ENCODE results near the gene MLPH. TPM values are rescaled to one million over a fixed set of nuclear protein-coding genes. Genes with fewer than 3 reads are reported as not detected.

The MLPH gene
- total and polyA plus RNA-seq, 2 of the 13 experiments (the other 11 are each of a cell fraction or from before 2014, with no cell fraction given), result 0.12 TPM; not detected in 1

DNA sequence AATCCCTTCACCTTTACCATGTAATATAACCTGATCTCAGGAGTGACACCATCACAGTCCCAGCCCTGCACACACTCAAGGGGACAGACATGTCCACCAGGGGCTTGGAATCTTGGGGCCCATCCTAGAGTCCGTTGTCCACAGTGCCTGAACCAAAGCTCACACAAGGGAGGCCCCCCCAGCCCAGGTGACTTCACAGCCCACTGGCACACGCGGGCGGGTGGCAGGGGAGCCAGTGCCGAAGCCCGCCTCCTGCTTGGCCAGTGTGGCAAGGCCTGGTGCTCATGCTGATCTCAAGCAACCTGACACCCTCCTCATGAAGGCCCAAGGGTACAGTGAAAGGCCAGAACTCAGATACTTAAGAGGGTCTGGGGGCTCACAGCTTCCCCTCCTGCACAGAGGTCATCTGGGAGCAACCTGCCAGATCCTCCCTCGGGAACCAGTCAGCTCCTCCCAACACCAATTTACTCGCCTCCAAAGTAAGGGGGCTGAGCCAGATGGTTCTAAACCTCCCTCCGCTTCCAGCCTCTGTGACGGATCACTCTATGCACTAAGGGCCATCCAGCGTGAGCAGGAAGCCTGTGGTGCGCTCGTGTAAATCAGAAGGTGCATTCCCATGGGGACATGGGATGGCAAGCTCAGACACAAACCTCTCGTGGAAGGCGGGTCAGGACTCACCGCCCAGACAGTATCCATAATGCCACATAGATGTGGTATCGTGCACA lies 106.7 kb downstream of the MLPH start:
- in situ Hi-C loops (cut with HindIII; ENCODE audit: extremely low pct_ligation_motif_present, low pct_unique_long_range_greater_than_20kb) (no loop called here), intact Hi-C loops (cut with micrococcal nuclease; ENCODE audit: unreplicated experiment) (no loop called here)
- no peak for FAIRE-seq
- no peak overlapping the region for H2AFZ ChIP-seq (ENCODE audit: low read length)
- no TSS peak for BruUV-seq (replicated peaks)
- H3K9me3 ChIP-seq (ENCODE audit: low read length), result no peaks in the 10 kb centered on the region
- POLR2A ChIA-PET, result interaction anchor here (0.9 to 1.6 kb wide), 2 partner anchors 8 to 12 kb away, joined by 3 to 5 read pairs; no protein-coding TSS in a partner anchor
- H3K4me1 ChIP-seq (ENCODE audit: insufficient read depth, low read length), result peaks cover 96% of the 10 kb centered on the region
- ATAC-seq, result no peak
- CTCF ChIA-PET (ENCODE audit: low intra/inter-chr PET ratio, low total read pairs), result no interaction called here
- H4K20me1 ChIP-seq (ENCODE audit: insufficient read depth, low read length), result no peaks in the 10 kb centered on the region
- H3K4me2 ChIP-seq (ENCODE audit: low read depth, low read length), result peak overlapping the region; percentile 64; the same call in 1 of the 2 replicates
- H3K27me3 ChIP-seq (ENCODE audit: control insufficient read depth in 1 of 2, insufficient read depth in 2 of 2, low read length in 2 of 2), result no peaks in the 10 kb centered on the region; a peak in 1 of 5 replicates
- no peak overlapping the region; the same call in 1 of the 2 replicates for H3K9ac ChIP-seq (ENCODE audit: insufficient read depth, low read depth, low read length)
- H3K79me2 ChIP-seq (ENCODE audit: insufficient read depth, low read length), result peaks cover 14% of the 10 kb centered on the region
- H3K4me3 ChIP-seq (replicated peaks in 1 of 3; ENCODE audit: insufficient read depth in 1 of 3, low read depth in 2 of 3, low read length in 3 of 3), result no peak overlapping the region
- H3K27ac ChIP-seq (ENCODE audit: extremely low read length, insufficient read depth, low read length), result peak overlapping the region; percentile 72
- whole genome bisulfite sequencing (ENCODE audit: low lambda C conversion rate), result 86% methylated on average over 17 of the region's 17 CpGs
- no peak for DNase-seq (ENCODE audit: low spot score)
- H3K36me3 ChIP-seq (replicated peaks in 1 of 2; ENCODE audit: control insufficient read depth in 1 of 2, insufficient read depth in 2 of 2, low read length in 2 of 2), result no peaks in the 10 kb centered on the region
- TF ChIP-seq FLYWCH1 (CRISPR knock-in tag; IDR thresholded peaks at IDR 0.05) (no peak), ZNF501 (CRISPR knock-in tag; IDR thresholded peaks at IDR 0.05) (peak; percentile 28; the same call in 1 of the 2 replicates), PHF8 (CRISPR knock-in tag; IDR thresholded peaks at IDR 0.05) (no peak), ZNF160 (CRISPR knock-in tag; IDR thresholded peaks at IDR 0.05) (no peak), SMAD3 (CRISPR knock-in tag; IDR thresholded peaks at IDR 0.05) (no peak)
- TF ChIP-seq, protein P1, sequence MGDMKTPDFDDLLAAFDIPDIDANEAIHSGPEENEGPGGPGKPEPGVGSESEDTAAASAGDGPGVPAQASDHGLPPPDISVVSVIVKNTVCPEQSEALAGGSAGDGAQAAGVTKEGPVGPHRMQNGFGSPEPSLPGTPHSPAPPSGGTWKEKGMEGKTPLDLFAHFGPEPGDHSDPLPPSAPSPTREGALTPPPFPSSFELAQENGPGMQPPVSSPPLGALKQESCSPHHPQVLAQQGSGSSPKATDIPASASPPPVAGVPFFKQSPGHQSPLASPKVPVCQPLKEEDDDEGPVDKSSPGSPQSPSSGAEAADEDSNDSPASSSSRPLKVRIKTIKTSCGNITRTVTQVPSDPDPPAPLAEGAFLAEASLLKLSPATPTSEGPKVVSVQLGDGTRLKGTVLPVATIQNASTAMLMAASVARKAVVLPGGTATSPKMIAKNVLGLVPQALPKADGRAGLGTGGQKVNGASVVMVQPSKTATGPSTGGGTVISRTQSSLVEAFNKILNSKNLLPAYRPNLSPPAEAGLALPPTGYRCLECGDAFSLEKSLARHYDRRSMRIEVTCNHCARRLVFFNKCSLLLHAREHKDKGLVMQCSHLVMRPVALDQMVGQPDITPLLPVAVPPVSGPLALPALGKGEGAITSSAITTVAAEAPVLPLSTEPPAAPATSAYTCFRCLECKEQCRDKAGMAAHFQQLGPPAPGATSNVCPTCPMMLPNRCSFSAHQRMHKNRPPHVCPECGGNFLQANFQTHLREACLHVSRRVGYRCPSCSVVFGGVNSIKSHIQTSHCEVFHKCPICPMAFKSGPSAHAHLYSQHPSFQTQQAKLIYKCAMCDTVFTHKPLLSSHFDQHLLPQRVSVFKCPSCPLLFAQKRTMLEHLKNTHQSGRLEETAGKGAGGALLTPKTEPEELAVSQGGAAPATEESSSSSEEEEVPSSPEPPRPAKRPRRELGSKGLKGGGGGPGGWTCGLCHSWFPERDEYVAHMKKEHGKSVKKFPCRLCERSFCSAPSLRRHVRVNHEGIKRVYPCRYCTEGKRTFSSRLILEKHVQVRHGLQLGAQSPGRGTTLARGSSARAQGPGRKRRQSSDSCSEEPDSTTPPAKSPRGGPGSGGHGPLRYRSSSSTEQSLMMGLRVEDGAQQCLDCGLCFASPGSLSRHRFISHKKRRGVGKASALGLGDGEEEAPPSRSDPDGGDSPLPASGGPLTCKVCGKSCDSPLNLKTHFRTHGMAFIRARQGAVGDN (CRISPR knock-in tag; IDR thresholded peaks at IDR 0.05), result peak; percentile 67
- TF ChIP-seq, protein P2, sequence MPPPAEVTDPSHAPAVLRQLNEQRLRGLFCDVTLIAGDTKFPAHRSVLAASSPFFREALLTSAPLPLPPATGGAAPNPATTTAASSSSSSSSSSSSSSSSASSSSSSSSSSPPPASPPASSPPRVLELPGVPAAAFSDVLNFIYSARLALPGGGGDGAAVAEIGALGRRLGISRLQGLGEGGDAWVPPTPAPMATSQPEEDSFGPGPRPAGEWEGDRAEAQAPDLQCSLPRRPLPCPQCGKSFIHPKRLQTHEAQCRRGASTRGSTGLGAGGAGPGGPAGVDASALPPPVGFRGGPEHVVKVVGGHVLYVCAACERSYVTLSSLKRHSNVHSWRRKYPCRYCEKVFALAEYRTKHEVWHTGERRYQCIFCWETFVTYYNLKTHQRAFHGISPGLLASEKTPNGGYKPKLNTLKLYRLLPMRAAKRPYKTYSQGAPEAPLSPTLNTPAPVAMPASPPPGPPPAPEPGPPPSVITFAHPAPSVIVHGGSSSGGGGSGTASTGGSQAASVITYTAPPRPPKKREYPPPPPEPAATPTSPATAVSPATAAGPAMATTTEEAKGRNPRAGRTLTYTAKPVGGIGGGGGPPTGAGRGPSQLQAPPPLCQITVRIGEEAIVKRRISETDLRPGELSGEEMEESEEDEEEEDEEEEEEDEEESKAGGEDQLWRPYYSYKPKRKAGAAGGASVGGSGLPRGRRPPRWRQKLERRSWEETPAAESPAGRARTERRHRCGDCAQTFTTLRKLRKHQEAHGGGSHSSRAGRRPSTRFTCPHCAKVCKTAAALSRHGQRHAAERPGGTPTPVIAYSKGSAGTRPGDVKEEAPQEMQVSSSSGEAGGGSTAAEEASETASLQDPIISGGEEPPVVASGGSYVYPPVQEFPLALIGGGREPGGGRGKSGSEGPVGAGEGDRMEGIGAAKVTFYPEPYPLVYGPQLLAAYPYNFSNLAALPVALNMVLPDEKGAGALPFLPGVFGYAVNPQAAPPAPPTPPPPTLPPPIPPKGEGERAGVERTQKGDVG (CRISPR knock-in tag; IDR thresholded peaks at IDR 0.05; ENCODE audit: borderline replicate concordance), result peak; percentile 33; the same call in 1 of the 2 replicates
- TF ChIP-seq, protein P3, sequence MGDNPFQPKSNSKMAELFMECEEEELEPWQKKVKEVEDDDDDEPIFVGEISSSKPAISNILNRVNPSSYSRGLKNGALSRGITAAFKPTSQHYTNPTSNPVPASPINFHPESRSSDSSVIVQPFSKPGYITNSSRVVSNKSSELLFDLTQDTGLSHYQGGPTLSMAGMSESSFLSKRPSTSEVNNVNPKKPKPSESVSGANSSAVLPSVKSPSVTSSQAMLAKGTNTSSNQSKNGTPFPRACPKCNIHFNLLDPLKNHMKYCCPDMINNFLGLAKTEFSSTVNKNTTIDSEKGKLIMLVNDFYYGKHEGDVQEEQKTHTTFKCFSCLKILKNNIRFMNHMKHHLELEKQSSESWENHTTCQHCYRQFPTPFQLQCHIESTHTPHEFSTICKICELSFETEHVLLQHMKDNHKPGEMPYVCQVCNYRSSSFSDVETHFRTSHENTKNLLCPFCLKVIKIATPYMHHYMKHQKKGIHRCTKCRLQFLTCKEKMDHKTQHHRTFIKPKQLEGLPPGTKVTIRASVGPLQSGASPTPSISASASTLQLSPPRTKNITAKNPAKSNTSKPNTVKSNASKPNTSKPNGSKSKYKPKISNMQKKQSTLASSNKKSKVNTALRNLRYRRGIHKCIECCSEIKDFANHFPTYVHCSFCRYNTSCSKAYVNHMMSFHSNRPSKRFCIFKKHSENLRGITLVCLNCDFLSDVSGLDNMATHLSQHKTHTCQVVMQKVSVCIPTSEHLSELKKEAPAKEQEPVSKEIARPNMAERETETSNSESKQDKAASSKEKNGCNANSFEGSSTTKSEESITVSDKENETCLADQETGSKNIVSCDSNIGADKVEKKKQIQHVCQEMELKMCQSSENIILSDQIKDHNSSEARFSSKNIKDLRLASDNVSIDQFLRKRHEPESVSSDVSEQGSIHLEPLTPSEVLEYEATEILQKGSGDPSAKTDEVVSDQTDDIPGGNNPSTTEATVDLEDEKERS (CRISPR knock-in tag; IDR thresholded peaks at IDR 0.05), result no peak
- TF ChIP-seq, protein P4, sequence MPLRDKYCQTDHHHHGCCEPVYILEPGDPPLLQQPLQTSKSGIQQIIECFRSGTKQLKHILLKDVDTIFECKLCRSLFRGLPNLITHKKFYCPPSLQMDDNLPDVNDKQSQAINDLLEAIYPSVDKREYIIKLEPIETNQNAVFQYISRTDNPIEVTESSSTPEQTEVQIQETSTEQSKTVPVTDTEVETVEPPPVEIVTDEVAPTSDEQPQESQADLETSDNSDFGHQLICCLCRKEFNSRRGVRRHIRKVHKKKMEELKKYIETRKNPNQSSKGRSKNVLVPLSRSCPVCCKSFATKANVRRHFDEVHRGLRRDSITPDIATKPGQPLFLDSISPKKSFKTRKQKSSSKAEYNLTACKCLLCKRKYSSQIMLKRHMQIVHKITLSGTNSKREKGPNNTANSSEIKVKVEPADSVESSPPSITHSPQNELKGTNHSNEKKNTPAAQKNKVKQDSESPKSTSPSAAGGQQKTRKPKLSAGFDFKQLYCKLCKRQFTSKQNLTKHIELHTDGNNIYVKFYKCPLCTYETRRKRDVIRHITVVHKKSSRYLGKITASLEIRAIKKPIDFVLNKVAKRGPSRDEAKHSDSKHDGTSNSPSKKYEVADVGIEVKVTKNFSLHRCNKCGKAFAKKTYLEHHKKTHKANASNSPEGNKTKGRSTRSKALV (CRISPR knock-in tag; IDR thresholded peaks at IDR 0.05), result no peak
